Measurements from ENCODE around the gene DGKB. TPM values are rescaled to one million over a fixed set of nuclear protein-coding genes. Genes with fewer than 3 reads are reported as not detected.

DGKB gene
- polyA plus RNA-seq, 3 donors, result 0.01 to 0.11 (median 0.06) TPM

GRCh38 chr7:14739168-14739840 lies 163.2 kb downstream of the DGKB start:
- 79 to 86% (median 84%) methylated on average over 9 of the region's 9 CpGs for WGBS, 3 donors
- no peak overlapping the region for H3K27ac ChIP-seq (ENCODE audit: low read depth, low read length)

GRCh38 chr7:14738086-14738485 lies 164.5 kb downstream of the DGKB start:
- no peak overlapping the region for H3K27ac ChIP-seq (ENCODE audit: low read depth, low read length)
- 0 to 50% (median 28%) methylated on average over 1 of the region's 1 CpG for WGBS, 3 donors

- WGBS, 3 donors, result 32 to 46% (median 42%) methylated on average over 9 of the region's 9 CpGs
- H3K27ac ChIP-seq (ENCODE audit: low read depth, low read length), result no peak overlapping the region
These were observed 167.7 kb downstream of the DGKB start for GRCh38 chr7:14734839-14735321.

- no peak overlapping the region for H3K27ac ChIP-seq (ENCODE audit: low read depth, low read length)
- WGBS, 3 donors, result 39 to 64% (median 53%) methylated on average over 3 of the region's 3 CpGs
These were observed 181.8 kb downstream of the DGKB start for GRCh38 chr7:14720785-14721184.

DNA sequence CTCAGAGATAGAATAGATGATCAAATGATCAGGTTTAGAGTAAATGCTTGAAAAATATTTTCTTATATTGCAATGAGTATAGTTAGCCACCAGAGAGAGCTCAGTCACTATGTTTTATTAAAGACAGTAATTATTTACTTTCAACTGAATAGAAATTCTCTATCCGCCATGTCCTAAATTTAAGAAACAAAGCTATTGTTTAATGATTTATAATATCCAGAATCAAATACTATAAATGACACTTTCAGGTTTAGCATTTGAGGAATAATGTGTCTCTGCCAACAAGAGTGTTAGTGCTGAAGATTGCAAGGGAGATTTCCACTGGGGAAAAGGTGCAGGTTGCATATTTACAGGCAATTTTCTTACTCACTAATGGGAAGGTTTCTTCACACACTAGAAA lies 184.7 kb downstream of the DGKB start:
- H3K27ac ChIP-seq (ENCODE audit: low read depth, low read length), result no peak overlapping the region
- WGBS, 3 donors, result 20 to 55% (median 38%) methylated on average over 1 of the region's 1 CpG

DNA sequence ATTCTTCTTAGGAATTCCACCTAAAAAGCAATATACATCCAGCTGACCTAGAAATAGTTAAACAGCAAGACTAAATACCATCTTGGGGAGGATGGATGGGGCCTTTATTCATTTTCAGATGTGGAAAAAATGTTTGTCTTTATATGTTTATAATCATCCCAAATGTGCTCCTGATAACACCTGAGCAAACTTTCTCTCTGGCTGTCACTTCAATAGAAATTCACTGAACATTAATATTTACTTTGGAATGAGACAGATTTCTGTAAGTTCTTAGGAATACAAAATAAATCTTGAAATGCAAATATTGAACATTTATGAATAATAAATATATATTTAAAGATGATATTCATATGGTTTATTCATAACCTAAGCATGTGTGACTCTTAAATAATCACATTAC lies 185.4 kb downstream of the DGKB start:
- no peak overlapping the region for H3K27ac ChIP-seq (ENCODE audit: low read depth, low read length)

GRCh38 chr7:14714161-14714728 lies 188.3 kb downstream of the DGKB start:
- 63 to 81% (median 77%) methylated on average over 3 of the region's 3 CpGs for WGBS, 3 donors
- no peak overlapping the region for H3K27ac ChIP-seq (ENCODE audit: low read depth, low read length)

DNA sequence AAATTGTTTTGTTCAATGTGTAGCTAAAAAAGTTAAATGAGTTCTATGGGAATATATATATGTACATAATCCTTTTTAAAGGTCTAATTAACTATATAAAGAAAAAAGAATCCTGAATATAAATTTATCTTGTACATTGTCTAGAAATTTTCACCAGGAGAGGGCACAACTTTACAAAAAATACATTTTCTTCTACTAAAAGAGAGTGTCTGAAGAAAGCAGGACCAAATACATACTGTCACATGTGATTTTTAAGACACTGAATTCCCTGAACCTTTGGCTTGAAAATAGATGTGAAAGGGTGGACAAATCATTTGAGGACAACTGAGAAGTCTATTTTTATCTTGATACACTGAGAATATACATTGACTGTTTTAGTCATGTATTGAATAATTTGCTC lies 204.3 kb downstream of the DGKB start:
- no peak overlapping the region for H3K27ac ChIP-seq (ENCODE audit: low read depth, low read length)

- no peak overlapping the region for H3K27ac ChIP-seq (ENCODE audit: low read depth, low read length)
These were observed 204.9 kb downstream of the DGKB start for GRCh38 chr7:14697684-14698083.

DNA sequence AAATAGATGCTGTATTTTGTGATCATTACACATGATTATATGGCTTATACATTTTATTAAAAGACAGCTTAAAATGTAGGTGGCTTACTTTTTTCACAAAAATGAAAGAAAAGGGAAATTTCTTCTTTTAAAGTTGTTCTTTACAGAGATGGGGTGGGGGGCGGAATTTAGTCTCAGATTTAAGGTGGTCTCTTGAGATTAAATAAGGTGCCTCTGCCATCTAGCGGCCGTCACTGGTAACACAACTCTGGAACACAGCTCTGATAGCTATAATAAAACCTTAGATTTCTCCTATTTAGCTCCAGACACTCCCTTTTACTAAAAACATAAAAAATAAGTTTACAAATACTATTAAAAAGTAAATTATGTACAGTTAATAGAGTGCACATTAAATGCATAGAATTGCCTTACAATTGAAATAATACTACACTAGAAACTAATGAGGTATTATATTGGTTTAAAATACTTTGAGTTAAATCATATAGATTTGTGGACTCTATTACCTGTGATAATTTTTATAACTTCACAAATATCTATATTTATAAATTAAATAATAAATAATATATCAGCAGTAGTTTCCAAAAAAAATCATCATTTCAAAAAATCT lies 210.9 kb downstream of the DGKB start:
- WGBS, 3 donors, result 3 to 6% (median 4%) methylated on average over 3 of the region's 3 CpGs
- no peak overlapping the region for H3K27ac ChIP-seq (ENCODE audit: low read depth, low read length)

GRCh38 chr7:14691034-14691433 lies 211.5 kb downstream of the DGKB start:
- 37 to 50% (median 48%) methylated on average over 2 of the region's 2 CpGs for WGBS, 3 donors
- no peak overlapping the region for H3K27ac ChIP-seq (ENCODE audit: low read depth, low read length)

GRCh38 chr7:14690486-14690885 lies 212.1 kb downstream of the DGKB start:
- 55 to 73% (median 71%) methylated on average over 3 of the region's 3 CpGs for WGBS, 3 donors
- H3K27ac ChIP-seq (ENCODE audit: low read depth, low read length), result no peak overlapping the region

GRCh38 chr7:14690075-14690474 lies 212.5 kb downstream of the DGKB start:
- H3K27ac ChIP-seq (ENCODE audit: low read depth, low read length), result no peak overlapping the region
- 30 to 36% (median 34%) methylated on average over 5 of the region's 5 CpGs for WGBS, 3 donors

- no peak overlapping the region for H3K27ac ChIP-seq (ENCODE audit: low read depth, low read length)
- WGBS, 3 donors, result 22 to 31% (median 26%) methylated on average over 3 of the region's 3 CpGs
These were observed 214.3 kb downstream of the DGKB start for GRCh38 chr7:14688208-14688607.

GRCh38 chr7:14687777-14688176 lies 214.8 kb downstream of the DGKB start:
- 19 to 57% (median 47%) methylated on average over 3 of the region's 3 CpGs for WGBS, 3 donors
- no peak overlapping the region for H3K27ac ChIP-seq (ENCODE audit: low read depth, low read length)

- WGBS, 3 donors, result 82 to 86% (median 83%) methylated on average over 3 of the region's 3 CpGs
- no peak overlapping the region for H3K27ac ChIP-seq (ENCODE audit: low read depth, low read length)
These were observed 215.3 kb downstream of the DGKB start for GRCh38 chr7:14687241-14687640.

DNA sequence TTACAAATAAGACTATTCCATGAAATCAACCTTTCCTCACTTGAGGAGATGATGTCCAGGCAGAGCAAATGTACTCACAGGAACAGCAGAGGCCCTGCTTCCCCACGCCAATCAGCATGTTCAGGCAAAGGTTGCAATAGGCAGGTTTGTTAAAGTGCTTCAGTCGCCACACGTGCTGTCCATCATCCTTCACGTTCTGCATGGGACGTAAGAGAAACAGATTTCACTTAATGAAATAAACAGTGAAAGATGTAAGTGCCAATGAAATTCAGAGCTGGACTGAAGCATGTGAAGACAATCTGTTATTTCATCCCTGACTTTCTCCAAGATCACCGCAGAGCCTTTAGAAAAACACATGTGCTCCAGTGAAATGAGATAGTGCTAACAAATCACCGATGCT lies 217.4 kb downstream of the DGKB start:
- no peak overlapping the region for H3K27ac ChIP-seq (ENCODE audit: low read depth, low read length)
- 76 to 85% (median 82%) methylated on average over 7 of the region's 7 CpGs for WGBS, 3 donors

GRCh38 chr7:14682910-14683465 lies 219.6 kb downstream of the DGKB start:
- H3K27ac ChIP-seq (ENCODE audit: low read depth, low read length), result no peak overlapping the region
- WGBS, 3 donors, result 90 to 92% (median 92%) methylated on average over 4 of the region's 4 CpGs

GRCh38 chr7:14676896-14677295 lies 225.7 kb downstream of the DGKB start:
- H3K27ac ChIP-seq (ENCODE audit: low read depth, low read length), result no peak overlapping the region
- WGBS, 3 donors, result 94 to 100% (median 97%) methylated on average over 1 of the region's 1 CpG

DNA sequence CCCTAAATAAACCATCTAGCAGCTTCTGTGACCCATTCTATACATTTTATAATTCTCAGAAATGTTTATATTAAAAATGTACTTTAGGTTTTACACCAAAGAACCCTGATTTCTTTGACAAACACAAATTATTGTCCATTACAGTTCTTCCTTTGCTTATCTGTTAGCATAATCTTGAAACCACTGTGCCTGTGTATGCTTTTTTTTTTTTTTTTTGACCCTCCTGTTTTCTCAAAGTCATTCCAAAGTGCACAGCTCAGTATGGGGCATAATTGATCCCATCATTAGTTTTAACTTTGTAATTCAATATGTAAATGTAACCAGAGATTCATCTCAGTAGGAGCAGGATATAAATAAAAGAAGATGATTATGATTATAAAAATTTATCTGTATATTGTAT lies 229.3 kb downstream of the DGKB start:
- H3K27ac ChIP-seq (ENCODE audit: low read depth, low read length), result no peak overlapping the region
